ENCODE measurements around the gene CELF2.

DNA sequence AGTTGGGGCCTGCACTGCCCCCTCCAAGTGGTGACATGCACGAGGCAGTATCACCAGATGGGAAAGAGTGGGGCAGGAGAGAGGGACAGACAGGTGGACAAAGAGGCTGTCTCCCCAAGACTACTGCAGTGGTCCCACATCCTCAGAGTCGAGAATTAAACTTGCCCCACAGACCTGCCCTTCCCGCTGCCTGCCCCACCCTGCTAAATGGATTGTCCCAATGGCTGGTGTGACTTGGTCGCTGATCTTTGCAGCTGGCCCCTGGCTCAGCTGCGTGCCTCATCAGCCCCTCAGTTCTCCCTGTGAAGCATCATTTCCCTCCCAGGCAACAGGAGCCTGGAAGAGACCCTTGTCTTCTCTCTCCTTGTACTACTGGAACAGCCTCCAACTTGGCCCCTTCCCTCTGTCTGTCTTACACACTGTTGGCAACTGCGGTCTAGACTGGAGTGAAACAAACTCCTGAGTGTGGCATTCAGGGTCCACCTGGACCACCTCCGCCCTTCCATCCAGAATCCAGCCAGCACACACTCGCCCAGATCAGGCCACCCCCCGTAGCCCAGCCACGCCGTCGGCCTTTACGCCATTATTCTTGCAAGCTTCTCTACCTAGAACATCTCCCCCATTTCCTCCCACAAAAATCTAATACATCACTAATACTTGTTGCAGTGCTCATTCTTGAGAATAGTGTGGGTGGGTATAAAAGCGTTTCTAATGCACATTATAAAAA, 275.1 kb downstream of the CELF2 start:
- TF ChIP-seq POLR2A (IDR thresholded peaks at IDR 0.05; ENCODE audit: low read depth, low read length) (no peak), FOS (IDR thresholded peaks at IDR 0.05; ENCODE audit: low read depth, low read length) (no peak), CEBPB (IDR thresholded peaks at IDR 0.05; ENCODE audit: low read depth, low read length) (no peak), SMC3 (IDR thresholded peaks at IDR 0.05; ENCODE audit: low read depth, low read length) (no peak), MAFK (IDR thresholded peaks at IDR 0.05; ENCODE audit: low read depth, low read length) (no peak), RFX5 (IDR thresholded peaks at IDR 0.05; ENCODE audit: low read depth, low read length) (no peak)
- TF ChIP-seq, protein P1, sequence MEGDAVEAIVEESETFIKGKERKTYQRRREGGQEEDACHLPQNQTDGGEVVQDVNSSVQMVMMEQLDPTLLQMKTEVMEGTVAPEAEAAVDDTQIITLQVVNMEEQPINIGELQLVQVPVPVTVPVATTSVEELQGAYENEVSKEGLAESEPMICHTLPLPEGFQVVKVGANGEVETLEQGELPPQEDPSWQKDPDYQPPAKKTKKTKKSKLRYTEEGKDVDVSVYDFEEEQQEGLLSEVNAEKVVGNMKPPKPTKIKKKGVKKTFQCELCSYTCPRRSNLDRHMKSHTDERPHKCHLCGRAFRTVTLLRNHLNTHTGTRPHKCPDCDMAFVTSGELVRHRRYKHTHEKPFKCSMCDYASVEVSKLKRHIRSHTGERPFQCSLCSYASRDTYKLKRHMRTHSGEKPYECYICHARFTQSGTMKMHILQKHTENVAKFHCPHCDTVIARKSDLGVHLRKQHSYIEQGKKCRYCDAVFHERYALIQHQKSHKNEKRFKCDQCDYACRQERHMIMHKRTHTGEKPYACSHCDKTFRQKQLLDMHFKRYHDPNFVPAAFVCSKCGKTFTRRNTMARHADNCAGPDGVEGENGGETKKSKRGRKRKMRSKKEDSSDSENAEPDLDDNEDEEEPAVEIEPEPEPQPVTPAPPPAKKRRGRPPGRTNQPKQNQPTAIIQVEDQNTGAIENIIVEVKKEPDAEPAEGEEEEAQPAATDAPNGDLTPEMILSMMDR (conservative IDR thresholded peaks at IDR 0.05; ENCODE audit: low read depth, low read length), result no peak
- TF ChIP-seq, protein P2, sequence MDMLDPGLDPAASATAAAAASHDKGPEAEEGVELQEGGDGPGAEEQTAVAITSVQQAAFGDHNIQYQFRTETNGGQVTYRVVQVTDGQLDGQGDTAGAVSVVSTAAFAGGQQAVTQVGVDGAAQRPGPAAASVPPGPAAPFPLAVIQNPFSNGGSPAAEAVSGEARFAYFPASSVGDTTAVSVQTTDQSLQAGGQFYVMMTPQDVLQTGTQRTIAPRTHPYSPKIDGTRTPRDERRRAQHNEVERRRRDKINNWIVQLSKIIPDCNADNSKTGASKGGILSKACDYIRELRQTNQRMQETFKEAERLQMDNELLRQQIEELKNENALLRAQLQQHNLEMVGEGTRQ (IDR thresholded peaks at IDR 0.05; ENCODE audit: low read depth, low read length), result no peak
